CD4-positive, alpha-beta T cell treated with Interleukin-21 for 1 hour (primary cell): ENCODE data around the gene CEP72.
"Not testable (repeated sequence)": the region's sequence is repeated elsewhere in the genome, so short reads cannot be mapped to it uniquely, and the experiment has no call there.

Source experiments
- DNase-seq: peaks from one replicate; pipeline ENCODE4 v3.0.0-alpha.2; 2020

Gene CEP72

GRCh38 chr5:673831-674629 lies 61.9 kb downstream of the CEP72 start:
- no peak for DNase-seq

GRCh38 chr5:674630-675011 lies 62.5 kb downstream of the CEP72 start:
- DNase-seq, result no peak

- no peak for DNase-seq
These were observed 63.2 kb downstream of the CEP72 start for GRCh38 chr5:675111-675870.

- DNase-seq, result no peak
These were observed 63.9 kb downstream of the CEP72 start for GRCh38 chr5:675871-676698.

GRCh38 chr5:676699-677076 lies 64.5 kb downstream of the CEP72 start:
- DNase-seq, result no peak

GRCh38 chr5:677131-678101 lies 65.3 kb downstream of the CEP72 start:
- no peak for DNase-seq

- not testable (repeated sequence) for DNase-seq
These were observed 66.4 kb downstream of the CEP72 start for GRCh38 chr5:678521-678920.

- DNase-seq, result not testable (repeated sequence)
These were observed 67.2 kb downstream of the CEP72 start for GRCh38 chr5:679166-679895.

- DNase-seq, result not testable (repeated sequence)
These were observed 68.1 kb downstream of the CEP72 start for GRCh38 chr5:680118-680795.

GRCh38 chr5:680836-681235 lies 68.7 kb downstream of the CEP72 start:
- DNase-seq, result not testable (repeated sequence)

- DNase-seq, result not testable (repeated sequence)
These were observed 69.4 kb downstream of the CEP72 start for GRCh38 chr5:681317-682191.

- not testable (repeated sequence) for DNase-seq
These were observed 70.1 kb downstream of the CEP72 start for GRCh38 chr5:682216-682615.

- DNase-seq, result not testable (repeated sequence)
These were observed 70.7 kb downstream of the CEP72 start for GRCh38 chr5:682651-683358.

- no peak for DNase-seq
These were observed 71.7 kb downstream of the CEP72 start for GRCh38 chr5:683551-684481.

GRCh38 chr5:684751-685216 lies 72.6 kb downstream of the CEP72 start:
- DNase-seq, result no peak

GRCh38 chr5:685262-686171 lies 73.4 kb downstream of the CEP72 start:
- DNase-seq, result no peak

- DNase-seq, result not testable (repeated sequence)
These were observed 74.0 kb downstream of the CEP72 start for GRCh38 chr5:686172-686523.
